Measurements from ENCODE around the gene STN1. TPM values are rescaled to one million over a fixed set of nuclear protein-coding genes. Genes with fewer than 3 reads are reported as not detected.
A peak's percentile ranks its signal among the peaks of the same experiment; 100 is the strongest.
"Not testable (repeated sequence)": the region's sequence is repeated elsewhere in the genome, so short reads cannot be mapped to it uniquely, and the experiment has no call there.

Gene STN1
- total RNA-seq, 1 donor, result 20.6 TPM

GRCh38 chr10:103849212-103849877, 68.6 kb downstream of the STN1 start:
- H3K4me2 ChIP-seq (ENCODE audit: insufficient read depth, low read length), result peak overlapping the region; percentile 76
- H3K79me2 ChIP-seq (ENCODE audit: insufficient read depth, low read length), result peaks cover 37% of the 10 kb centered on the region
- H3K4me1 ChIP-seq (ENCODE audit: insufficient read depth, low read length), result peaks cover 58% of the 10 kb centered on the region
- H3K36me3 ChIP-seq (ENCODE audit: insufficient read depth, low read length), result no peaks in the 10 kb centered on the region
- DNase-seq (ENCODE audit: insufficient read length, low spot score, missing footprints), result no peak
- peak overlapping the region; percentile 49 for H3K4me3 ChIP-seq (ENCODE audit: insufficient read depth, low read length)
- H4K20me1 ChIP-seq (ENCODE audit: insufficient read depth, low read length), result no peaks in the 10 kb centered on the region
- H2AFZ ChIP-seq (ENCODE audit: low read length), result no peak overlapping the region
- no peak for TF ChIP-seq CTCF (IDR thresholded peaks at IDR 0.05; ENCODE audit: extremely low read depth, low read depth, low read length)
- peak overlapping the region; percentile 98 for H3K27ac ChIP-seq (ENCODE audit: low read depth, low read length)
- H3K27me3 ChIP-seq (ENCODE audit: insufficient read depth, low read length), result no peaks in the 10 kb centered on the region
- H3K9me3 ChIP-seq (ENCODE audit: low read depth, low read length), result no peaks in the 10 kb centered on the region

- no peak for DNase-seq (ENCODE audit: insufficient read length, low spot score, missing footprints)
- peaks cover 58% of the 10 kb centered on the region for H3K4me1 ChIP-seq (ENCODE audit: insufficient read depth, low read length)
- no peak overlapping the region for H3K4me3 ChIP-seq (ENCODE audit: insufficient read depth, low read length)
- H3K79me2 ChIP-seq (ENCODE audit: insufficient read depth, low read length), result peaks cover 31% of the 10 kb centered on the region
- H3K27ac ChIP-seq (ENCODE audit: low read depth, low read length), result no peak overlapping the region
- H3K36me3 ChIP-seq (ENCODE audit: insufficient read depth, low read length), result no peaks in the 10 kb centered on the region
- H3K9me3 ChIP-seq (ENCODE audit: low read depth, low read length), result no peaks in the 10 kb centered on the region
- no peaks in the 10 kb centered on the region for H4K20me1 ChIP-seq (ENCODE audit: insufficient read depth, low read length)
- H2AFZ ChIP-seq (ENCODE audit: low read length), result no peak overlapping the region
- peak; percentile 28 for TF ChIP-seq CTCF (IDR thresholded peaks at IDR 0.05; ENCODE audit: extremely low read depth, low read depth, low read length)
- no peaks in the 10 kb centered on the region for H3K27me3 ChIP-seq (ENCODE audit: insufficient read depth, low read length)
- H3K4me2 ChIP-seq (ENCODE audit: insufficient read depth, low read length), result no peak overlapping the region
These were observed 70.0 kb downstream of the STN1 start for GRCh38 chr10:103847909-103848468.

- H3K36me3 ChIP-seq (ENCODE audit: insufficient read depth, low read length), result no peaks in the 10 kb centered on the region
- H3K4me1 ChIP-seq (ENCODE audit: insufficient read depth, low read length), result peaks cover 51% of the 10 kb centered on the region
- TF ChIP-seq CTCF (IDR thresholded peaks at IDR 0.05; ENCODE audit: extremely low read depth, low read depth, low read length), result no peak
- no peak overlapping the region for H2AFZ ChIP-seq (ENCODE audit: low read length)
- DNase-seq (ENCODE audit: insufficient read length, low spot score, missing footprints), result no peak
- H3K9me3 ChIP-seq (ENCODE audit: low read depth, low read length), result no peaks in the 10 kb centered on the region
- H3K27me3 ChIP-seq (ENCODE audit: insufficient read depth, low read length), result no peaks in the 10 kb centered on the region
- H4K20me1 ChIP-seq (ENCODE audit: insufficient read depth, low read length), result no peaks in the 10 kb centered on the region
- no peak overlapping the region for H3K27ac ChIP-seq (ENCODE audit: low read depth, low read length)
- H3K79me2 ChIP-seq (ENCODE audit: insufficient read depth, low read length), result peaks cover 32% of the 10 kb centered on the region
- H3K4me3 ChIP-seq (ENCODE audit: insufficient read depth, low read length), result no peak overlapping the region
- H3K4me2 ChIP-seq (ENCODE audit: insufficient read depth, low read length), result no peak overlapping the region
These were observed 70.6 kb downstream of the STN1 start for GRCh38 chr10:103847346-103847745.

- no peak overlapping the region for H3K27ac ChIP-seq (ENCODE audit: low read depth, low read length)
- DNase-seq (ENCODE audit: insufficient read length, low spot score, missing footprints), result no peak
- H4K20me1 ChIP-seq (ENCODE audit: insufficient read depth, low read length), result no peaks in the 10 kb centered on the region
- H3K4me1 ChIP-seq (ENCODE audit: insufficient read depth, low read length), result peaks cover 39% of the 10 kb centered on the region
- TF ChIP-seq CTCF (IDR thresholded peaks at IDR 0.05; ENCODE audit: extremely low read depth, low read depth, low read length), result no peak
- no peaks in the 10 kb centered on the region for H3K9me3 ChIP-seq (ENCODE audit: low read depth, low read length)
- no peak overlapping the region for H3K4me3 ChIP-seq (ENCODE audit: insufficient read depth, low read length)
- H3K27me3 ChIP-seq (ENCODE audit: insufficient read depth, low read length), result no peaks in the 10 kb centered on the region
- H3K79me2 ChIP-seq (ENCODE audit: insufficient read depth, low read length), result peaks cover 29% of the 10 kb centered on the region
- no peak overlapping the region for H2AFZ ChIP-seq (ENCODE audit: low read length)
- no peaks in the 10 kb centered on the region for H3K36me3 ChIP-seq (ENCODE audit: insufficient read depth, low read length)
- no peak overlapping the region for H3K4me2 ChIP-seq (ENCODE audit: insufficient read depth, low read length)
These were observed 72.0 kb downstream of the STN1 start for GRCh38 chr10:103845972-103846371.

- DNase-seq (ENCODE audit: insufficient read length, low spot score, missing footprints); H3K4me3 ChIP-seq (ENCODE audit: insufficient read depth, low read length); H4K20me1 ChIP-seq (ENCODE audit: insufficient read depth, low read length); H2AFZ ChIP-seq (ENCODE audit: low read length); H3K4me2 ChIP-seq (ENCODE audit: insufficient read depth, low read length); H3K27ac ChIP-seq (ENCODE audit: low read depth, low read length); H3K36me3 ChIP-seq (ENCODE audit: insufficient read depth, low read length); H3K27me3 ChIP-seq (ENCODE audit: insufficient read depth, low read length); H3K9me3 ChIP-seq (ENCODE audit: low read depth, low read length): not testable (repeated sequence)
- peaks cover 33% of the 10 kb centered on the region for H3K79me2 ChIP-seq (ENCODE audit: insufficient read depth, low read length)
- H3K4me1 ChIP-seq (ENCODE audit: insufficient read depth, low read length), result peaks cover 33% of the 10 kb centered on the region
These were observed 72.6 kb downstream of the STN1 start for GRCh38 chr10:103845346-103845745.
